Kidney (tissue), 14 donors: ENCODE measurements around the gene BBLN. TPM values are rescaled to one million over a fixed set of nuclear protein-coding genes. Genes with fewer than 3 reads are reported as not detected.
A peak's percentile ranks its signal among the peaks of the same experiment; 100 is the strongest.

Experiments used
- DNase-seq, 5 donors: peaks; one replicate each; pipeline ENCODE4 v3.0.0-alpha.2; 2013 to 2020
- FAIRE-seq: peaks from 2 replicates; lab custom pipeline; 2012; peaks lifted over from hg19 to GRCh38; lab: Jason Lieb, UNC
- H3K27ac ChIP-seq, 2 donors: one replicate each; pipeline ENCODE4 v1.7.0; 2013; ENCODE audit warnings: low read depth in 2 of 2, low read length in 2 of 2, inconsistent platforms in 1 of 2
- H3K27me3 ChIP-seq: one replicate; pipeline ENCODE4 v1.7.1; 2013; ENCODE audit warnings: low read length, inconsistent platforms; ENCODE audit not compliant: control insufficient read depth, insufficient read depth
- H3K36me3 ChIP-seq, 3 donors: one replicate each; pipeline versions ENCODE4 v1.7.0 to v1.7.1; 2013; ENCODE audit warnings: low read length in 3 of 3, control low read depth in 1 of 3, inconsistent platforms in 1 of 3; ENCODE audit not compliant: insufficient read depth in 3 of 3, control insufficient read depth in 2 of 3
- H3K4me1 ChIP-seq, 3 donors: one replicate each; pipeline versions ENCODE4 v1.7.0 to v1.7.1; 2013; ENCODE audit warnings: low read length in 3 of 3, inconsistent platforms in 1 of 3, low read depth in 1 of 3; ENCODE audit not compliant: control insufficient read depth in 2 of 3, insufficient read depth in 2 of 3
- H3K4me3 ChIP-seq, 3 donors: one replicate each; pipeline versions ENCODE4 v1.7.0 to v1.8.1; 2013; ENCODE audit warnings: low read length in 3 of 3, control low read depth in 1 of 3, inconsistent platforms in 1 of 3
- H3K9ac ChIP-seq, 3 donors: one replicate each; pipeline versions ENCODE4 v1.7.0 to v1.7.1; 2013; ENCODE audit warnings: low read length in 3 of 3, control low read depth in 1 of 3, inconsistent platforms in 1 of 3
- H3K9me3 ChIP-seq, 3 donors: one replicate each; pipeline versions ENCODE4 v1.7.0 to v1.7.1; 2013; ENCODE audit warnings: low read length in 3 of 3, control low read depth in 1 of 3, inconsistent platforms in 1 of 3; ENCODE audit not compliant: control insufficient read depth in 2 of 3, insufficient read depth in 1 of 3
- CTCF ChIP-seq: IDR thresholded peaks from 3 replicates; pipeline ENCODE4 v1.5.1; 2012; ENCODE audit warnings: mild to moderate bottlenecking, moderate library complexity, borderline replicate concordance; ENCODE audit not compliant: insufficient read depth; ENCODE audit errors: extremely low read depth
- intact Hi-C: fragments of 100-400 bp; cut with DNase I; formaldehyde crosslinking; loops from one replicate; pipeline ENCODE4 v1.11.1; 2022
- polyA plus RNA-seq: library from polyadenylated mRNA; stranded (reverse); fragments of 350-450 nt; fragmentation: Illumina TruSeq; extraction: RNeasy Lipid Tissue Mini Kit (QIAGEN cat#74804); gene quantifications from one replicate; pipeline ENCODE4 v1.2.3, GENCODE V29; 2014; ENCODE audit warnings: low read depth, low replicate concordance; ENCODE audit not compliant: insufficient read depth
- total RNA-seq: library from RNA; stranded (reverse); fragmentation: NEBNext Ultra II Directional; extraction: Animal tissue kit (Norgen Biotek cat#: 25700); gene quantifications from one replicate; pipeline ENCODE4 v1.2.1, GENCODE V29; 2021
- donor health status: control.
- donor health status: control.
- donor health status: control.
- donor health status: control.
- donor health status: control.
- donor health status: DM: yes; HTN: yes; CAD: no.
- donor health status: Normal renal cell carcinoma (clear cell type).

Gene BBLN
- total and polyA plus RNA-seq, 2 donors from 2014 or later, result 55.6 to 192 TPM

DNA sequence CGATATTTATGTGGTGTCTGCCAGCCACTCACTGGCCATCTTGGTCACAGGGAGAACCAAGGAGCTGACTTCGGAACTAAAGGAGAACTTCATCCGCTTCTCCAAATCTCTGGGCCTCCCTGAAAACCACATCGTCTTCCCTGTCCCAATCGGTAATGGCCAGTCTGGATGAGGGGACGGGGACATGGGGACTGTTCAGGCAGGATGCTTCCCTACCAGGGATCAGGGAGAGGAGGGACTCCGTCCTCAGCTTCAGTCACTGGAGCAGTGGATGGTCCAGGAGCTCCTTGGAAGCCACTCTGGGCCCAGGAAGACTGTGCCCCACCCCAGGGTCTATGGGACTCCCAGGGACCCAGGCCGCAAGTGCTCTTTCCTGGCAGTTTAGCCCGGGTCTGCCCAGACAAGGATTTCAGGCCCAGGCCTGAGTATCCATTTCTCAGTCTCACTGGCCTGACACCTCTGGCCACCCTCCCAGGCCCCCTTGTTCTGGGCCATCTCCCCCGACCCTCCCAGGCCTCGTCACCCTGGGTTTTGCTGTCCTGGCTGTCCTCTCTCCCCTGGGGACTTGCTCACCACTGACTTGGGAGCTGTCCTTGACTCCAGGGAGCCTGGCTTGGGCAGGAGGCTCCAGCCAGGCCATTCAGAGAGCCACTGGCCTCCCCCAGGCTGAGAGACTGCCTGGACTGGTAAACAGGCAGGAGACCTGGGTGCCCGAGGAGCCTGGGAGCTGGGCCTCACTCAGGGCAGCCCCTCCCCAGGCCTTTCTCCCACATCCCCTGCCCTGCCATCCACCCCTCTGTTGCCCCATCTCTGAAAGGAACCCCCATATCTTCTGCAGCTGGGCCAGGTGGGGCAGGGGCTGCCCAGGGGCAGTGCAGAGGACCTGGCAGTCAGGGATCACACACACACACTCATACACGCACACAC is 7.7 kb upstream of the BBLN start:
- H3K9me3 ChIP-seq, result no peaks in the 10 kb centered on the region
- no peak overlapping the region for H3K4me3 ChIP-seq
- DNase-seq (peak in 2 of 5 donors; percentile 40 to 54), FAIRE-seq (no peak)
- H3K27me3 ChIP-seq, result no peaks in the 10 kb centered on the region
- no peaks in the 10 kb centered on the region for H3K36me3 ChIP-seq
- H3K4me1 ChIP-seq, result peaks cover 0 to 7% (median 6%) of the 10 kb centered on the region in 3 donors
- intact Hi-C loops, result no loop called here
- H3K27ac ChIP-seq, result no peak overlapping the region
- TF ChIP-seq CTCF, result no peak
- H3K9ac ChIP-seq, result no peak overlapping the region

DNA sequence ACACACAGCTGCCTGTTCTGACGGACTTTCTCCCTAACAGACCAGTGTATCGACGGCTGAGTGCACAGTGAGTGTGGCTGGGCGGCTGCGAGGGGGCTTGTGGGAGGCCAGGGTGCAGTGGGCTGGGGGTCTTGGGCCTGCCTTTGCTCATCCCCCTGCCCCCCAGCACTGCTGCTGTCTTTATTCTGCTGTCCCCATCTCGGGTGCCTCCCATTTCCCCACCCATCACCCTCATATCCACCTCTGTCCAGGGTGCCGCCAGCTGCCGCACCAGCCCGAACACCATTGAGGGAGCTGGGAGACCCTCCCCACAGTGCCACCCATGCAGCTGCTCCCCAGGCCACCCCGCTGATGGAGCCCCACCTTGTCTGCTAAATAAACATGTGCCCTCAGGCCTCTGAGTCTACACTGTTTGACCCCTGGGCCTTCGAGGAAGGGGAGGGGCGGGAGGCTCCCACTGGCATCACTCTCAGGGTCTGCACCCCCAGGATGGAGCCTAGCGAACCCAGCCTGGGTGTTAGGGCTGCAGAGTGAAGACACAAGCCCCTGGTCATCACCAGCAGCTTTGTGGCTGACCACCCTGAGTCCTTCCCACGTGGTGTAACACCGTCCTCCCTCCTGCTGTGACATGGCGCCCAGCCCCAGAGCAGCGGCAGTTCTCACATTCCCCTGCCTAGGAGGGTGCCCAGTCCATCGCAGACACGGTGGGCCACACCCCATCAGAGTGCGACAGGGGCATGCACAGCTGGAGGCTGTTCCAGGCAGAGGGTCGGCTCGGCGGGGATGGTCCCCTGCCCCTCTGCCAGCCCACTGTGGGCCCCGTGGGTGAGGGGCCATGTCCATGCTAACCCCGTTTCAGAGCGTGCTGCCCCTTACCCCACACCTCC is 6.8 kb upstream of the BBLN start:
- H3K27me3 ChIP-seq, result no peaks in the 10 kb centered on the region
- H3K4me3 ChIP-seq, result no peak overlapping the region
- peaks cover 0 to 7% (median 6%) of the 10 kb centered on the region in 3 donors for H3K4me1 ChIP-seq
- H3K9me3 ChIP-seq, result no peaks in the 10 kb centered on the region
- intact Hi-C loops, result no loop called here
- H3K9ac ChIP-seq, result no peak overlapping the region
- TF ChIP-seq CTCF, result no peak
- FAIRE-seq (no peak), DNase-seq (peak in 2 of 5 donors; percentile 56 to 58)
- no peak overlapping the region for H3K27ac ChIP-seq
- H3K36me3 ChIP-seq, result no peaks in the 10 kb centered on the region

DNA sequence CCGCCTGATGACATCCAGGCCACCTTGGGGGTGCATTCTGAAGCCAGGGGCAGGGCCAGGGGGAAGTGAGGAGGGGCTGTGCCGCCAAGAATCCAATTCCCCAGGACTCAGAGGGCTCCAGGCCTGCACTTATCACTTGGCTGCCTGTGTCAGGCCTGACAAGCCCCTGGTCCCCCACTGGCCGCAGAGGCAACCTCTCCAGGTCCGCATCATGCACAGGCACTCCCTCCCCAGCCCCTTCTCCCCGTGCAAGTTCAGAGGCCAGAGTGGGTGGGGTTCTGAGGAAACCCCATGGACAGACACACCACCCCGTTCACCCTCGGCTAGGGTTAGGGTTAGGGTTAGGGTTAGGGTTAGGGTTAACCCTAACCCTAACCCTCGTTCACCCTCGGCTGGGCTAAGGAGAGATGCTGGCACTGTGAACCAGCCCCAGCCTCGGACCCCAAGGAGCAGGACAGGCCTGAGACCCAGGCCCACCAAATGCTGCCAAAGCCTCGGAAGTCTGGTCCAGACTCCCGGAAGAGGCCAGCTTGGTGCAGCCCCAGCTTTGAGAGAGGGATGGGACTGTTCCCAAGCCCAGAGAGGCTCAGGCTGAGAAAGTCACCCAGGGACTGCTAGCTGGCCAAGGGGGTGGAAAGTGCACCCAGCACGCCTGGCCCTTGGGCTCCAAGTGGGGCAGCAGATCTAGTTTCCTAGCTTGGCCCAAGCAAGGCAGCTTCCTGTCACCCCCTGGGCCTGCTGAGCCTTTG is 5.9 kb upstream of the BBLN start:
- no peaks in the 10 kb centered on the region for H3K9me3 ChIP-seq
- H3K4me3 ChIP-seq, result no peak overlapping the region
- no peak overlapping the region for H3K27ac ChIP-seq
- no peaks in the 10 kb centered on the region for H3K36me3 ChIP-seq
- FAIRE-seq (no peak), DNase-seq (peak in 1 of 5 donors; percentile 57)
- H3K27me3 ChIP-seq, result no peaks in the 10 kb centered on the region
- TF ChIP-seq CTCF, result no peak
- H3K4me1 ChIP-seq, result peaks cover 0 to 3% (median 1%) of the 10 kb centered on the region in 3 donors
- intact Hi-C loops, result no loop called here
- no peak overlapping the region for H3K9ac ChIP-seq
